ENCODE results near the gene CBLB.

Gene CBLB

DNA sequence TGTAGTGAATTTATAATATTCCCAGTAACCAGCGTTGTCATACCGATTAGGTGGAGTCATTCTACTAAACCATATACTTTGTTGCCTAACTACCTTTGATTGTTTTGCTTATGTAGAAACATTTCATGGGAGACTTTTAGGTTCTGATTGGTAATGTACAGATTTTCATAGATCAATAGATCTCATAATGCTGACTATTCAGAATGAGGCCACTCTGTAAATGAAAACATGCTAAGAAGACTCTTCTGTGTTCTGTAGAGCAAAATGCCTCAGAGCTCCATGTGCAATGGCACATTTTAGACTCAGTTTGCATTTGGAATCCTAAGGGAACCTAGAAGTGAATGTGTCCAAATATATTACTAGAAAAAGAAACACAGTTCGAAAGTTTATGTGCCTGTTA is 20.0 kb downstream of the CBLB start:
- no peak for TF ChIP-seq REST (IDR thresholded peaks at IDR 0.05; ENCODE audit: insufficient read depth in 1 of 2, low read depth in 2 of 2, low read length in 2 of 2)
- no peak for TF ChIP-seq FOXP2 (optimal IDR thresholded peaks at IDR 0.05; ENCODE audit: borderline replicate concordance, extremely low read depth, extremely low read length, insufficient read depth)
- no peak for TF ChIP-seq SIN3A (IDR thresholded peaks at IDR 0.05; ENCODE audit: borderline replicate concordance, insufficient read depth, low read length)
- no peak for TF ChIP-seq TAF1 (IDR thresholded peaks at IDR 0.05; ENCODE audit: borderline replicate concordance, insufficient read depth, low read length)
- TF ChIP-seq POLR2AphosphoS5 (IDR thresholded peaks at IDR 0.05; ENCODE audit: low read depth, low read length), result no peak

- TF ChIP-seq TAF1 (IDR thresholded peaks at IDR 0.05; ENCODE audit: borderline replicate concordance, insufficient read depth, low read length), result no peak
- no peak for TF ChIP-seq SIN3A (IDR thresholded peaks at IDR 0.05; ENCODE audit: borderline replicate concordance, insufficient read depth, low read length)
- no peak for TF ChIP-seq FOXP2 (optimal IDR thresholded peaks at IDR 0.05; ENCODE audit: borderline replicate concordance, extremely low read depth, extremely low read length, insufficient read depth)
- TF ChIP-seq REST (IDR thresholded peaks at IDR 0.05; ENCODE audit: insufficient read depth in 1 of 2, low read depth in 2 of 2, low read length in 2 of 2), result no peak
- no peak for TF ChIP-seq POLR2AphosphoS5 (IDR thresholded peaks at IDR 0.05; ENCODE audit: low read depth, low read length)
These were observed 20.9 kb downstream of the CBLB start for GRCh38 chr3:105847865-105848264.

- TF ChIP-seq FOXP2 (optimal IDR thresholded peaks at IDR 0.05; ENCODE audit: borderline replicate concordance, extremely low read depth, extremely low read length, insufficient read depth), result no peak
- TF ChIP-seq SIN3A (IDR thresholded peaks at IDR 0.05; ENCODE audit: borderline replicate concordance, insufficient read depth, low read length), result no peak
- no peak for TF ChIP-seq TAF1 (IDR thresholded peaks at IDR 0.05; ENCODE audit: borderline replicate concordance, insufficient read depth, low read length)
- TF ChIP-seq POLR2AphosphoS5 (IDR thresholded peaks at IDR 0.05; ENCODE audit: low read depth, low read length), result no peak
- no peak for TF ChIP-seq REST (IDR thresholded peaks at IDR 0.05; ENCODE audit: insufficient read depth in 1 of 2, low read depth in 2 of 2, low read length in 2 of 2)
These were observed 21.4 kb downstream of the CBLB start for GRCh38 chr3:105847452-105847851.

- TF ChIP-seq TAF1 (IDR thresholded peaks at IDR 0.05; ENCODE audit: borderline replicate concordance, insufficient read depth, low read length), result no peak
- TF ChIP-seq POLR2AphosphoS5 (IDR thresholded peaks at IDR 0.05; ENCODE audit: low read depth, low read length), result no peak
- TF ChIP-seq SIN3A (IDR thresholded peaks at IDR 0.05; ENCODE audit: borderline replicate concordance, insufficient read depth, low read length), result no peak
- no peak for TF ChIP-seq REST (IDR thresholded peaks at IDR 0.05; ENCODE audit: insufficient read depth in 1 of 2, low read depth in 2 of 2, low read length in 2 of 2)
- no peak for TF ChIP-seq FOXP2 (optimal IDR thresholded peaks at IDR 0.05; ENCODE audit: borderline replicate concordance, extremely low read depth, extremely low read length, insufficient read depth)
These were observed 22.0 kb downstream of the CBLB start for GRCh38 chr3:105846809-105847208.

GRCh38 chr3:105845488-105845887 is 23.3 kb downstream of the CBLB start:
- TF ChIP-seq SIN3A (IDR thresholded peaks at IDR 0.05; ENCODE audit: borderline replicate concordance, insufficient read depth, low read length) (no peak), REST (IDR thresholded peaks at IDR 0.05; ENCODE audit: insufficient read depth in 1 of 2, low read depth in 2 of 2, low read length in 2 of 2) (no peak), POLR2AphosphoS5 (IDR thresholded peaks at IDR 0.05; ENCODE audit: low read depth, low read length) (no peak), TAF1 (IDR thresholded peaks at IDR 0.05; ENCODE audit: borderline replicate concordance, insufficient read depth, low read length) (no peak), FOXP2 (optimal IDR thresholded peaks at IDR 0.05; ENCODE audit: borderline replicate concordance, extremely low read depth, extremely low read length, insufficient read depth) (no peak)
